BJ (cell line): ENCODE data around the gene GLS2. TPM values are rescaled to one million over a fixed set of nuclear protein-coding genes. Genes with fewer than 3 reads are reported as not detected.

ENCODE experiments used
- CTCF ChIA-PET: fragments of 350-600 bp; formaldehyde crosslinking; extraction: SDS; loops from one replicate; lab custom pipeline; 2021; ENCODE audit warnings: antibody characterized with exemption, inconsistent platforms; lab: Yijun Ruan, JAX
- POLR2A ChIA-PET: fragments of 300-600 bp; sonication (Branson Sonifier 250); formaldehyde crosslinking; extraction: SDS; loops from one replicate; lab custom pipeline; 2021; ENCODE audit warnings: antibody characterized with exemption; lab: Charles Lee
- DNase-seq: peaks from one replicate; pipeline ENCODE4 v3.0.0-alpha.2; 2011; ENCODE audit warnings: low read depth
- H3K27me3 ChIP-seq: 2 replicates; pipeline ENCODE4 v1.6.0; 2011; ENCODE audit warnings: low read length; ENCODE audit not compliant: control insufficient read depth, insufficient read depth
- H3K36me3 ChIP-seq: 2 replicates; pipeline ENCODE4 v1.5.1; 2011; ENCODE audit warnings: low read length; ENCODE audit not compliant: control insufficient read depth, insufficient read depth
- H3K4me3 ChIP-seq: 2 replicates; pipeline ENCODE4 v1.5.1; 2011; ENCODE audit warnings: low read depth, mild to moderate bottlenecking, control low read depth, low read length
- CTCF ChIP-seq: IDR thresholded peaks from 2 replicates; pipeline ENCODE4 v1.5.1; 2011; ENCODE audit warnings: low read depth, mild to moderate bottlenecking, control low read depth, inconsistent platforms, low read length, moderate library complexity; ENCODE audit not compliant: insufficient read depth
- polyA plus RNA-seq: library from polyadenylated mRNA; depleted of rRNA; stranded (reverse); fragments of >200 nt; gene quantifications from 2 replicates; pipeline ENCODE4 v1.2.3, GENCODE V29; 2011; rRNA removed

GLS2 gene
- polyA plus RNA-seq, 1 experiment = 0.18 TPM

- Histone ChIP-seq H3K36me3 (peaks cover 2% of the 10 kb centered on the region; the same call in 1 of the 2 replicates), H3K4me3 (no peak overlapping the region), H3K27me3 (no peaks in the 10 kb centered on the region)
- POLR2A ChIA-PET = no interaction called here
- DNase-seq = no peak
- no peak for TF ChIP-seq CTCF
- CTCF ChIA-PET = interaction anchor here (0.5 to 0.8 kb wide), 2 partner anchors 29 to 138 kb away, joined by 4 read pairs; no protein-coding TSS in a partner anchor
Observed at GRCh38 chr12:56434828-56435227, 53.1 kb downstream of the GLS2 start.

- CTCF ChIA-PET = no interaction called here
Observed at GRCh38 chr12:56431850-56432249, 56.1 kb downstream of the GLS2 start.

GRCh38 chr12:56431288-56431687 is 56.7 kb downstream of the GLS2 start:
- no peak for DNase-seq
- CTCF ChIA-PET = no interaction called here
- Histone ChIP-seq H3K27me3 (no peaks in the 10 kb centered on the region), H3K36me3 (peaks cover 3% of the 10 kb centered on the region; the same call in 1 of the 2 replicates), H3K4me3 (no peak overlapping the region)
- no peak for TF ChIP-seq CTCF
- POLR2A ChIA-PET = no interaction called here

More at GRCh38 chr12:56431850-56432249, 56.1 kb downstream of the GLS2 start:
- POLR2A ChIA-PET = no interaction called here
- H3K27me3 ChIP-seq = no peaks in the 10 kb centered on the region
- no peak for TF ChIP-seq CTCF
- no peak overlapping the region for H3K4me3 ChIP-seq
- no peak for DNase-seq
- peaks cover 3% of the 10 kb centered on the region; the same call in 1 of the 2 replicates for H3K36me3 ChIP-seq

- H3K4me3 ChIP-seq = no peak overlapping the region
- TF ChIP-seq CTCF = no peak
- no peak for DNase-seq
- H3K36me3 ChIP-seq = peaks cover 2% of the 10 kb centered on the region; the same call in 1 of the 2 replicates
- POLR2A ChIA-PET = no interaction called here
- CTCF ChIA-PET = interaction anchor here (0.9 to 1.0 kb wide), 2 partner anchors 23 to 93 kb away, joined by 4 read pairs; partner anchors contain the start of genes PAN2 and TIMELESS
- H3K27me3 ChIP-seq = no peaks in the 10 kb centered on the region
Observed at GRCh38 chr12:56425940-56426438, 62.0 kb downstream of the GLS2 start.

- no peak for TF ChIP-seq CTCF
- ChIA-PET POLR2A (no interaction called here), CTCF (interaction anchor here (0.9 kb wide), 1 partner anchor 24 kb away, joined by 4 read pairs; the partner anchor contains the start of gene TIMELESS)
- no peak for DNase-seq
- no peaks in the 10 kb centered on the region for H3K27me3 ChIP-seq
- H3K4me3 ChIP-seq = no peak overlapping the region
- peaks cover 2% of the 10 kb centered on the region; the same call in 1 of the 2 replicates for H3K36me3 ChIP-seq
Observed at GRCh38 chr12:56425193-56425592, 62.8 kb downstream of the GLS2 start.

Other genes with a start within 250 kb of the GLS2 start
- gene ANKRD52, start 229.8 kb downstream of the GLS2 start, polyA plus RNA-seq = 21.0 and 26.8 TPM in 2 replicates
- 13.7 and 14.1 TPM in 2 replicates for gene COQ10A, start 221.2 kb downstream of the GLS2 start, polyA plus RNA-seq
- 117 and 150 TPM in 2 replicates for gene CS, start 187.8 kb downstream of the GLS2 start, polyA plus RNA-seq
- gene CNPY2, start 172.2 kb downstream of the GLS2 start, polyA plus RNA-seq = 179 and 239 TPM in 2 replicates
- 27.2 and 32.3 TPM in 2 replicates for gene PAN2, start 154.2 kb downstream of the GLS2 start, polyA plus RNA-seq
- 0.12 TPM in 1 of 2 replicates, not detected in the other for gene IL23A, start 149.3 kb downstream of the GLS2 start, polyA plus RNA-seq
- 154 TPM in 2 replicates for gene STAT2, start 128.1 kb downstream of the GLS2 start, polyA plus RNA-seq
- not detected in 2 replicates for gene APOF, start 125.3 kb downstream of the GLS2 start, polyA plus RNA-seq
- gene TIMELESS, start 38.7 kb downstream of the GLS2 start, polyA plus RNA-seq = 2.3 and 2.9 TPM in 2 replicates
- 0.10 and 0.12 TPM in 2 replicates for gene MIP, start 33.5 kb downstream of the GLS2 start, polyA plus RNA-seq
- gene SPRYD4, start 19.6 kb downstream of the GLS2 start, polyA plus RNA-seq = 2.4 and 2.6 TPM in 2 replicates
- gene RBMS2, start 33.7 kb upstream of the GLS2 start, polyA plus RNA-seq = 67.9 and 68.4 TPM in 2 replicates
- gene BAZ2A, start 142.2 kb upstream of the GLS2 start, polyA plus RNA-seq = 45.3 and 65.1 TPM in 2 replicates
- gene ATP5F1B, start 157.8 kb upstream of the GLS2 start, polyA plus RNA-seq = 852 and 1,032 TPM in 2 replicates
- gene PTGES3, start 200.1 kb upstream of the GLS2 start, polyA plus RNA-seq = 24.7 and 49.1 TPM in 2 replicates
- 678 and 921 TPM in 2 replicates for gene NACA, start 237.1 kb upstream of the GLS2 start, polyA plus RNA-seq